AG09319 (cell line): ENCODE measurements around the gene RAET1E.

Experiments
- DNase-seq: peaks from one replicate; pipeline ENCODE4 v3.0.0-alpha.2; 2010; ENCODE audit warnings: low read depth; ENCODE audit errors: extremely low read depth
- TF ChIP-seq, protein P1 (sequence below): IDR thresholded peaks from 2 replicates; pipeline ENCODE4 v1.5.1; 2011; ENCODE audit warnings: low read depth, mild to moderate bottlenecking, inconsistent platforms, low read length, moderate library complexity

The RAET1E gene

DNA sequence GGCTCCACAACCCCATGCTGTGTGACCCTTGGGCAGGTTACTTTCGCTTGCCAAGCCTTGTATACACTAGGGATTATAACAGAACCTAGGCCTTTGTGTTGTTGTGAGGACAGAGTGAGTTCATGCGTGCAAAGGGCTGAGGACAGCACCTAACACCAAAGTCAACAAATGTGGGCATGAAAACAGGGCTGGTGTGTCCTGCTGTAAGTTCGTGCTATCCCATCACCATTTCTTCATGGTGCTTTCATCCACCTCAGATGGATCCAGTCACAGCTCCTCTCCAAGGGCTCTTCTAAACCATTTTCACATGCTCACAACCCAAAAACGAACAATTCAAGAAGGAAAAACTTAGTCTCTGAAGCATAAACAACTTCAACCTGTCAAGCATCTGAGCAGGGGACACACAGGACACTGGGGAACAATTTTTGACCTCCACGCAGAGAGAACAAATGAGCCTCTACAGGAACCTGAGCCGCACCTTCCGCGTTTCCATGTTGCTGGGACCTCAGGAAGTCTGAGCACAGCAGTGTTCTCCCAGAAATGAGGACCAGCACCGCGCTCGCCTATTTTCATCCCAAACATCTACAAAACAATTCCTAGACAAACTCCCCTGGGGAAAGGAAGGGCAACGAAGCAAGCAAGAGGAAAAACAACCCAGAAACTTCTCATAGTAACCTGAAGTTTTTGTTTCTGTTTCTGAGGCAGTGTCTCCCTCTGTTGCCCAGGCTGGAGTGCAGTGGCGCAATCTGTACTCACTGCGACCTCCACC, 36.9 kb downstream of the RAET1E start:
- no peak for DNase-seq
- TF ChIP-seq, protein P1, sequence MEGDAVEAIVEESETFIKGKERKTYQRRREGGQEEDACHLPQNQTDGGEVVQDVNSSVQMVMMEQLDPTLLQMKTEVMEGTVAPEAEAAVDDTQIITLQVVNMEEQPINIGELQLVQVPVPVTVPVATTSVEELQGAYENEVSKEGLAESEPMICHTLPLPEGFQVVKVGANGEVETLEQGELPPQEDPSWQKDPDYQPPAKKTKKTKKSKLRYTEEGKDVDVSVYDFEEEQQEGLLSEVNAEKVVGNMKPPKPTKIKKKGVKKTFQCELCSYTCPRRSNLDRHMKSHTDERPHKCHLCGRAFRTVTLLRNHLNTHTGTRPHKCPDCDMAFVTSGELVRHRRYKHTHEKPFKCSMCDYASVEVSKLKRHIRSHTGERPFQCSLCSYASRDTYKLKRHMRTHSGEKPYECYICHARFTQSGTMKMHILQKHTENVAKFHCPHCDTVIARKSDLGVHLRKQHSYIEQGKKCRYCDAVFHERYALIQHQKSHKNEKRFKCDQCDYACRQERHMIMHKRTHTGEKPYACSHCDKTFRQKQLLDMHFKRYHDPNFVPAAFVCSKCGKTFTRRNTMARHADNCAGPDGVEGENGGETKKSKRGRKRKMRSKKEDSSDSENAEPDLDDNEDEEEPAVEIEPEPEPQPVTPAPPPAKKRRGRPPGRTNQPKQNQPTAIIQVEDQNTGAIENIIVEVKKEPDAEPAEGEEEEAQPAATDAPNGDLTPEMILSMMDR = peak; percentile 3; the same call in 1 of the 2 replicates

DNA sequence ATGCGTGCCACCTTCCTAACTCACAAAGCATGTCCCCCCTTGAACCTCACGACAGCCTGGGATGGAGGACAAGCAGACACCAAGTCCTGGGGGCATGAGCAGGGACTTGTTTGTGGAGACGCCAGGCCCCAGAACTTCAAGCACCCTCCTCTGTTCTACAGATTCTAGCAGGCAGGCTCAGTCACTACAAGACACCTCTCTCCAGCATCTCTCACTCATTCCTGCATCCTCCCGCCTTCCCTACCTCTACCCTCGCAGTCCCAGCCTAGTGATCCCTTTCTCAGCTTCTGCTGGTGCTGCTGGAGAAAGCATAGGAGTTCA, 37.4 kb downstream of the RAET1E start:
- no peak for DNase-seq
- TF ChIP-seq, protein P1 = no peak

DNA sequence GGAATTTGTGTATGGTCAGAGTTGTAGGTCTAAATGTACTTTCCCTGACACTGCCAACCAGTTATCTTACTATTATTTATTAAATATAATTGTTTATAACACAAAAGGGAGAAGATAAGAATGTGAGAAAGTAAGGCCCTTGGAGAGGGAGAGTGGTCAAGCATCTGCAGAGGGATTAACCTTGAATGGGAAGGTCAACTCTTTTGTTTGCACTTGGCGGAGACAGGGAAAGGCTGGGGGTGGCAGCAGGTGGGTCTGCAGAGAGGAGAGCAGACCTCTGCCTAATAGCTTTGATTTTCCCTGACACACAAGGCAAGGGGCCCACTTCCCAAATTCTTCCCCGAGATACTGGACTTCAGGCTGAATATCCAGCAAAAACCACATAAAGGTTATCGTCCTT, 38.0 kb downstream of the RAET1E start:
- DNase-seq = no peak
- TF ChIP-seq, protein P1 = no peak

DNA sequence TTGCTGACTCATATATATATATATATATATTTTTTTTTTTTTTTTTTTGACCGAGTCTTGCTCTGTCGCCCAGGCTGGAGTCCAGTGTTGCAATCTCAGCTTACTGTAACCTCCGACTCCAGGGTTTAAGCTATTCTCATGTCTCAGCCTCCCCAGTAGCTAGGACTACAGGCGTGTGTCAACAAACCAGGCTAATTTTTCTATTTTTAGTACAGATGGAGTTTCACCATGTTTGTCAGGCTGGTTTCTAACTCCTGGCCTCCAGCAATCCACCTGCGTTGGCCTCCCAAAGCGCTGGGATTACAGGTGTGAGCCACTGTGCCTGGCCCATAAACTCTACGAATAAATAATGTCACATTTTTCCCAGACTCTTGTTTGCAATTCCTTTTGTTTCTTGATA, 38.5 kb downstream of the RAET1E start:
- no peak for DNase-seq
- TF ChIP-seq, protein P1 = no peak

DNA sequence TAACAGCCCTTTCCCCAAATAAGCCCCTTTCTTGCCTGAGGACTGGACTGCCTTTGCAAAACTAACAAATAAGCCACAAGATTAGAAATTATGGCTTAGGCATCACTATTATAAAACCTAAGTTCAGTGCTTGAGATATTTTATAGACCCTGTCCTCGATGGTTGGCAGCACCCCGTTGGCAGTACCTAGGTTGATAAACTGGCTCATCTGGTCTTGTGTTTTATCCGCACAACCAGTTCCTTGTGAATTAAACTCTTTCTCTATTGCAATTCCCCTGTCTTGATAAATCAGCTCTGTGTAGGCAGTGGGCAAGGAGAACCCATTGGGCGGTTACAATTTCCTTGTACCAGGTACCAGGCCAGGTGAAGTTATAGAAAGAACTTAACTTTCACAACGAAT, 40.4 kb downstream of the RAET1E start:
- TF ChIP-seq, protein P1 = no peak
- no peak for DNase-seq

DNA sequence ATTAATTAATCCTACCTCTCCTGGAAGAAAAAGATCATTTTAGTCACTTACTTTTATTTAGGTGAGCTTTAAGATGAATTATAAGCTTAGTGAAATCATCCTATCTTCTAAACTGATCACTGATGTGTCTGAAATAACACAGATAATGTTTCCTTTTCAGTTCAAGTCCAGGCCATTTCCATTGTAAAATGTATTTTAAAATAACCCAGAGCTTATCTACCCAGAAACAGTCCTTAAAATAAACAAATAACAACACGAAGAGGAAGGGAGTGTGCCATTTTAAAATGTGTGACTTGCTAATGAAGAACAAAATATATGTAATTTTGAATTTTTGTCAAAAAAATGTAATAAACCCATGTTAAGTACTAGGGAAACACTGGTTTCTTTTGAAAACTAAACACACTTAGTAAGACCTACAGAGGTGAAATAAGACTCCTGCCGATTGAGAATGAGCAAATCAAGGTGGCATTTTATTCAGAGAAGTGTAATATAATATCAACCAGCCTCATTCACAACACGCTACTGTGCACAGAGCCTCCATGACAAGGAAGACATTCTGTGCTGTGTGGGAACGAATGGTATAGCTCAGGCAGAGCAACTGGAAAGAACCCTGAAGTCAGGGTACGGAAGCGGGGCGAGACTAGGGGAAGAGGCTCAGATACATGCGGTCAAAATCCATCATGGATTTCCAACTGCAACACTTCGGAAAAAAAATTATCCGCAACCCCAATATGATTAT, 41.5 kb downstream of the RAET1E start:
- TF ChIP-seq, protein P1 = no peak
- DNase-seq = no peak

DNA sequence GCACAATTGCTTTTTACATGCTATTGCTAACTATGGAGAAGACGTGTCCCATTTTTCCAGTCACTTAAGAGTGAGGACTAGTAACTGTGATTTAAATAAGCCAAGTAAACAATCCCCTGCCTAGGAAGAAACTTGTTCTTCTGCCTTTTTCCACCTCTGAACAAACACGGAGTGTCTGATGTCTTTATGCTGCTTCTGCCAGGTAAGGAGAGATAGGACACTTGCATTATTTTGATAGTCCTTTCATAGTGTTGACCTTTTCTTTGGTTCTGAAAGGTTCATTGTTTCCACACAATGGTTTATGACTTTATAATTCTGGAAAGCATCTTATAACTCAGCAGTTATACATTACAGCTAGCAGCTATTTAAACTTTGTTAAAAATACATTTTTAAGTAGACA, 42.2 kb downstream of the RAET1E start:
- TF ChIP-seq, protein P1 = no peak
- DNase-seq = no peak
